Astrocyte of the spinal cord (primary cell): ENCODE measurements around the gene SPAG9.

ENCODE experiments used
- DNase-seq: peaks from one replicate; pipeline ENCODE4 v3.0.0; 2011; ENCODE audit warnings: low read depth, low spot score
- H3K4me3 ChIP-seq: 2 replicates; pipeline ENCODE4 v1.5.1; 2011; ENCODE audit warnings: low read depth, mild to moderate bottlenecking, low read length, moderate library complexity
- in situ Hi-C: cut with HindIII; loops from 2 replicates; pipeline ENCODE4 v1.10.0; 2017; ENCODE audit warnings: low sequenced_read_pairs
- TF ChIP-seq, protein P1 (sequence below): IDR thresholded peaks from 2 replicates; pipeline ENCODE4 v1.5.1; 2012; ENCODE audit warnings: low read depth, mild to moderate bottlenecking, low read length, inconsistent platforms

SPAG9 gene

DNA sequence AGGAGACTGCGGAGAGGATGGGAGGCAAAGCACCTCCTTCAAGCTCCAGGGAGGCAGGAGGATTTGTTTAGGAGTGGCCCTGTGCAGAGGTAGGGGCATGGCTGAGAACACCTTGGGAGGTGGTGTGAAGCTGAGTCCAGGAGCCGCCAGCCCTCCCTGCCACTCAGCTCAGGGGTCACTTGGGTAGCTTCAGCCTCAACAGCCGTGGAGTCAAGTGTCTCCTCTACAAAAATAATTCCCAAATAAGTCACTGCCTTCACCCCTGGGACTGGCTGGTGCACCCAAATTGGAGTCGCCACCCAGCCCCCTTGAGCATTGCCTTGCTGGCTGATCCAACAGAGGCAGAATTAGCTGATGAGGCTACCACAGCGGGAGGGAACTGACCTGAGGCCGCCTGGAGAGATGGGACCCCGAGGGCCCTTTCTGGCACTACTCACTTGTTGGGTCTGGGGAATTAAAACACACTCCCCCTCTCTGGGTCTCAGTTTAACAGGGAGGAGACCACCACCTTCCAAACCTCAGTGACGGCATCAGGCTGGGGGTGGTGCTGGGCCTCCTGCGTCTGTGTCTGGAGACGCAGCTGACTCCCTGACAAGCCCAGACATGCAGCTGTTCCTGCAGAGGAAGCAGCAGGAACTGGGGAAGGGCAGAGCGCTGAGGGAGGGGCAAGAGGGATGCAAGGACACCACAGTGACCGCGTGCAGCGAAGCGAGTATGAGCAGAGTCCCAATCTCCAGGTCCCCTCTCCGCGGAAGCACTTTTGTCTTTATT is 166.7 kb downstream of the SPAG9 start:
- TF ChIP-seq, protein P1, sequence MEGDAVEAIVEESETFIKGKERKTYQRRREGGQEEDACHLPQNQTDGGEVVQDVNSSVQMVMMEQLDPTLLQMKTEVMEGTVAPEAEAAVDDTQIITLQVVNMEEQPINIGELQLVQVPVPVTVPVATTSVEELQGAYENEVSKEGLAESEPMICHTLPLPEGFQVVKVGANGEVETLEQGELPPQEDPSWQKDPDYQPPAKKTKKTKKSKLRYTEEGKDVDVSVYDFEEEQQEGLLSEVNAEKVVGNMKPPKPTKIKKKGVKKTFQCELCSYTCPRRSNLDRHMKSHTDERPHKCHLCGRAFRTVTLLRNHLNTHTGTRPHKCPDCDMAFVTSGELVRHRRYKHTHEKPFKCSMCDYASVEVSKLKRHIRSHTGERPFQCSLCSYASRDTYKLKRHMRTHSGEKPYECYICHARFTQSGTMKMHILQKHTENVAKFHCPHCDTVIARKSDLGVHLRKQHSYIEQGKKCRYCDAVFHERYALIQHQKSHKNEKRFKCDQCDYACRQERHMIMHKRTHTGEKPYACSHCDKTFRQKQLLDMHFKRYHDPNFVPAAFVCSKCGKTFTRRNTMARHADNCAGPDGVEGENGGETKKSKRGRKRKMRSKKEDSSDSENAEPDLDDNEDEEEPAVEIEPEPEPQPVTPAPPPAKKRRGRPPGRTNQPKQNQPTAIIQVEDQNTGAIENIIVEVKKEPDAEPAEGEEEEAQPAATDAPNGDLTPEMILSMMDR, result no peak
- no peak overlapping the region for H3K4me3 ChIP-seq
- peak; percentile 78 for DNase-seq
- in situ Hi-C loops, result no loop called here

DNA sequence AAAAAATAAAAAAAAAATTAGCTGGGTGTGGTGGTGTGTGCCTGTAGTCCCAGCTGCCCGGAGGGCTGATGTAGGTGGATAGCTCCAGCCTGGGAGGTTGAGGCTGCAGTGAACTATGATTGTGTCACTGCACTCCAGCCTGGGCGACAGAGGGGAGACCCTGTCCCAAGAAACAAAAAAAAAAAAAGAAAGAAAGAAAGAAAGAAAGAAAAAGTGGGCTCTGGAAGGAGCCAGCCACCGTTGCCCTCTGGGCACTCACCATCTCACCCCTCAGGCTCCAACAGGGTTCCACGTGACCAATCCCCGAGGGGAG is 167.2 kb downstream of the SPAG9 start:
- TF ChIP-seq, protein P1, result no peak
- no peak for DNase-seq
- in situ Hi-C loops, result no loop called here
- no peak overlapping the region for H3K4me3 ChIP-seq

DNA sequence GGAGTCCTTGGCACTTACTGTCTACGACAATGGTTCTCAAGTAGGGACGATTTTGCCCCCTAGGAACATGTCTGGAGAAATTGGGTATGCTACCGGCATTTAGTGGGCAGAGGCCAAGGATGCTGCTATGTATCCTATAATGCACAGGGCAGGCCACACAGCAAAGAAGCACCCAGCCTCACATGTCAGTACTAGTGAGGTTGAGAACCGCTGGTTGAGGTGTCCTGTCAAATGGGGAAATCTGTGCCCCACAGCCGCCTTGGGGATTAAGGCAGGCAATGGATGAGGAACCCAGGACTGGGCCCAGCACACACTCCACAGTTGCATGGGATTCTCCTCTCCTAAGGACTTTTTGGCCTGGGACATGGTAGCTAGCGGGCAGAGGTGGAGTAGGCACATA is 167.8 kb downstream of the SPAG9 start:
- H3K4me3 ChIP-seq, result no peak overlapping the region
- in situ Hi-C loops, result no loop called here
- DNase-seq, result no peak
- TF ChIP-seq, protein P1, result no peak

DNA sequence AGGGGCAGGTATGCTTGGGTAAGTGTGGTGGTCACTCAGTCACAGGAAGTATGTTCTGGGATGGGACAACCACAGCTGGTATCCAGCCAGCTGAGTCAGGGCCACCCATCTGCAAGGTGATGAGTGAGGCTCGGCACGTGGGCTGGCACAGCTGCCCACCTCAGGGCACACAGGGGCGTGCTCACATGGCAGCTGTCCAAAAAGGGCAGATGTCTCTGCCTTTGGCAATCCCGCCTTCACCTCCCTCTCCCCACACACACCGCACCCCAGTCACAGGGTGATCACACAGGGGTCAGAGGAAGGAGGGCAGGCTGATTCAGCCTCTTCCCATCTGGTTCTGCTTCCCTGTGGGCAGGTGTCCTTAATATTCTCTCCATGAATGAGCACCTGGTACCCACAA is 168.7 kb downstream of the SPAG9 start:
- TF ChIP-seq, protein P1, result no peak
- in situ Hi-C loops, result no loop called here
- H3K4me3 ChIP-seq, result no peak overlapping the region
- DNase-seq, result no peak

DNA sequence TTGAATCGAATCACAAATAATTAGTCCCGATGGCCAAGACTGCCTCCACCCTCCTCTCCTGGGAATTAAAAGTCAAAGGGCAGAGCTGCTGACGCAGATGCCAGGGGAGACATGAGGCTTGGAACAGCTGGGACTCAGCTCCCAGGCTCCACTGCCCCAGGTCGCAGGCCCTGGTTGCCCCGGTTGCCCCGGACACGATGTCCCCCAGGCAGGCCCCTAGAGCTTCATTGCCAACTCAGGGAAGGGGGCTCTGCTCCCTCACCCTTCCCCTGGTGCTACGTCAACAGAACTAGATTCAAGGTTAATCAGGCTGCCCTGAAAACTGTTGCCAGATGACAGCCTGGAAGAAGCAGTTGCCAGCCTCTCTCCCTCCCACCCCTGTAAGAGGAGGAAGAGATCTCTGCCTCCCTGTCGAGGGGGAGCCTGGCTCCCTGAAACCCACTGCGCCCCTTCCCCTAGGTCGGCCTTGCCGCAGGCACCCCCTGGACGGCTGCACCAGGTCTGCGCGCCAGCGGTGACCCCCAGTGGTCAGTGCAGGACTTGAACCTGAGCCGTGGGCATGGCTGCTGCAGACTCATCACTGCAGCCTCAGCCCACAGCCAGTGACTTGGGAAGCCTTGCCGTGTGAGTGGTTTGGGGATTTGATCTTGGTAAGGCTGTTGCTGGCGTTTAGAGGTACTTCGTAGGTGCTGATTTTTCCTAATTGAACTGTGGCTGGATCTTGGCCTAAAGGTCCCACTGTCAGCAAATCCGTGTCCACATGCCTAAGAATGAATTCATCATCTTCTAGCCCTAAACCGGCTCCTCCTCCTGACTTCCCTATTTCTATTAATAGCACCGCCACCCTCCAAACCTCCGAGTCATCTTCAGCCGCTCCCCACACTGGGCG is 170.4 kb downstream of the SPAG9 start:
- no peak overlapping the region for H3K4me3 ChIP-seq
- peak; percentile 87 for DNase-seq
- TF ChIP-seq, protein P1, result peak; percentile 71
- in situ Hi-C loops, result no loop called here

DNA sequence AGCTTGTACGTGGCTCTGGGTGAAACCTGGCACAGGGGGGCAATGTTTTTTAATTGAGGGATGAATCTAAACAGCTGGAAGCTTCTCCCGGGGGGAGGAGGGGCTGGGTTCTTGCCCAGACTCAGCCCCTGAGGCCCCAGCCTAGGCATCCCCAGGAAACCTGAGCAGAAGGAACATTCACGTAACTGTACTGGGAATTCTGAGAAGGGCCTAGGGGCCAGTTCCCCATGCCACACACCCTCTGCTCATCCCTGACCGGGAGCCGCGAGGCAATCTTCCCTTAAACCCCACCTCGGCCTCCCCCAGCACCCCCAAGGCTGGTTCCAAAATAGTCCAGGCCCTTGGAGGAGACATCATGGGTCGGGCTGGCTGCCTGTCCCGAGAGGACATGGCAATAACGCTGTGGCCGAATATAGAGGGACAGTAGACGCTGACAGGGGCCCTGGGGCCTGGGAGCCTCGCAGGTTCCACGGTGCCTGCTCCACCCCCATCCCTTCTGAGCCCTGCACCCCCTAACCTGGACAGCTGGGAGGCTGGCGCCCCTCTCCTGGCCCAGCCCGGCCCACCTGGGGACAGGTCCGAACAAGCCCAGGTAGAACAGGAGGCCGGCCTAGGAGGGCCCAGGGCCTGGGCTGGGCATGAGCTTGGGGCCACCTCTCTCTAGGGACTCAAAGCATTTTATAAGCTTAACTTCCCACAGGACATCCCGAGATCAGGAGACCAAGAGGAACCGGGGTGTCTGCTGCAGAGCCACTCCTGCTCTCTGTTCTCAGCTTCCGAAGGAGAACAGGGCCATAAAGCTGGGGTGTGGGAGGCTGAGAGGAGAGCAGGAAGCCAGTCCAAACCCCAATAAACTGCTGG is 171.3 kb downstream of the SPAG9 start:
- in situ Hi-C loops, result no loop called here
- no peak overlapping the region for H3K4me3 ChIP-seq
- no peak for DNase-seq
- TF ChIP-seq, protein P1, result no peak
